Mammary epithelial cell (primary cell): ENCODE results near the gene SLC26A1.

Source experiments
- EZH2 ChIP-seq: IDR thresholded peaks from 2 replicates; pipeline ENCODE4 v1.6.1; 2012; ENCODE audit warnings: low read length, inconsistent platforms, borderline replicate concordance
- TF ChIP-seq, protein P1 (sequence below), 2 donors: IDR thresholded peaks in 1 of 2; conservative IDR thresholded peaks in 1 of 2; 2 replicates each; pipeline ENCODE4 v1.5.1; 2011 to 2012; ENCODE audit warnings: inconsistent platforms in 2 of 2, low read length in 2 of 2, mild to moderate bottlenecking in 2 of 2, control low read depth in 1 of 2, low read depth in 1 of 2; ENCODE audit not compliant: insufficient read depth in 1 of 2; ENCODE audit errors: extremely low read depth in 1 of 2

- TF ChIP-seq, protein P1, sequence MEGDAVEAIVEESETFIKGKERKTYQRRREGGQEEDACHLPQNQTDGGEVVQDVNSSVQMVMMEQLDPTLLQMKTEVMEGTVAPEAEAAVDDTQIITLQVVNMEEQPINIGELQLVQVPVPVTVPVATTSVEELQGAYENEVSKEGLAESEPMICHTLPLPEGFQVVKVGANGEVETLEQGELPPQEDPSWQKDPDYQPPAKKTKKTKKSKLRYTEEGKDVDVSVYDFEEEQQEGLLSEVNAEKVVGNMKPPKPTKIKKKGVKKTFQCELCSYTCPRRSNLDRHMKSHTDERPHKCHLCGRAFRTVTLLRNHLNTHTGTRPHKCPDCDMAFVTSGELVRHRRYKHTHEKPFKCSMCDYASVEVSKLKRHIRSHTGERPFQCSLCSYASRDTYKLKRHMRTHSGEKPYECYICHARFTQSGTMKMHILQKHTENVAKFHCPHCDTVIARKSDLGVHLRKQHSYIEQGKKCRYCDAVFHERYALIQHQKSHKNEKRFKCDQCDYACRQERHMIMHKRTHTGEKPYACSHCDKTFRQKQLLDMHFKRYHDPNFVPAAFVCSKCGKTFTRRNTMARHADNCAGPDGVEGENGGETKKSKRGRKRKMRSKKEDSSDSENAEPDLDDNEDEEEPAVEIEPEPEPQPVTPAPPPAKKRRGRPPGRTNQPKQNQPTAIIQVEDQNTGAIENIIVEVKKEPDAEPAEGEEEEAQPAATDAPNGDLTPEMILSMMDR (conservative IDR thresholded peaks at IDR 0.05 in 1 of 2, IDR thresholded peaks at IDR 0.05 in 1 of 2; ENCODE audit: extremely low read depth in 1 of 2, insufficient read depth in 1 of 2, low read depth in 1 of 2, low read length in 2 of 2) = no peak
- TF ChIP-seq EZH2 = no peak
These were observed 47.7 kb downstream of the SLC26A1 start for GRCh38 chr4:945274-946102.
